ENCODE measurements around the gene TRMT2A.

The TRMT2A gene

GRCh38 chr22:20110359-20110985, 6.6 kb downstream of the TRMT2A start:
- H3K9me3 ChIP-seq (ENCODE audit: insufficient read depth, low read length), result no peaks in the 10 kb centered on the region
- peaks cover 7% of the 10 kb centered on the region; the same call in 1 of the 2 replicates for H4K20me1 ChIP-seq (ENCODE audit: insufficient read depth, low read length)
- H3K79me2 ChIP-seq (ENCODE audit: low read length), result peaks cover 19% of the 10 kb centered on the region
- no peak overlapping the region for H3K9ac ChIP-seq (ENCODE audit: low read length)
- H3K27me3 ChIP-seq (ENCODE audit: low read depth, low read length), result no peaks in the 10 kb centered on the region
- H3K4me3 ChIP-seq (ENCODE audit: low read length), result no peak overlapping the region
- no peak overlapping the region for H3K27ac ChIP-seq (ENCODE audit: low read length)
- no peak overlapping the region for H3K4me2 ChIP-seq (ENCODE audit: low read length)
- peaks cover 3% of the 10 kb centered on the region; the same call in 1 of the 2 replicates for H3K4me1 ChIP-seq (ENCODE audit: low read length)
- no peak overlapping the region for H2AFZ ChIP-seq (ENCODE audit: low read depth, low read length)
- H3K36me3 ChIP-seq (replicated peaks; ENCODE audit: low read depth, low read length), result peaks cover 78% of the 10 kb centered on the region
- TF ChIP-seq CTCF (IDR thresholded peaks at IDR 0.05; ENCODE audit: low read depth, low read length) (no peak), EZH2phosphoT487 (IDR thresholded peaks at IDR 0.05; ENCODE audit: low read depth) (no peak)

GRCh38 chr22:20109411-20110358, 7.3 kb downstream of the TRMT2A start:
- Histone ChIP-seq H3K79me2 (ENCODE audit: low read length) (peaks cover 11% of the 10 kb centered on the region), H4K20me1 (ENCODE audit: insufficient read depth, low read length) (peaks cover 8% of the 10 kb centered on the region; the same call in 1 of the 2 replicates), H3K4me2 (ENCODE audit: low read length) (no peak overlapping the region), H3K4me1 (ENCODE audit: low read length) (no peaks in the 10 kb centered on the region), H3K27ac (ENCODE audit: low read length) (no peak overlapping the region), H3K36me3 (replicated peaks; ENCODE audit: low read depth, low read length) (peaks cover 79% of the 10 kb centered on the region), H3K4me3 (ENCODE audit: low read length) (no peak overlapping the region), H3K9me3 (ENCODE audit: insufficient read depth, low read length) (no peaks in the 10 kb centered on the region), H3K9ac (ENCODE audit: low read length) (no peak overlapping the region), H3K27me3 (ENCODE audit: low read depth, low read length) (no peaks in the 10 kb centered on the region), H2AFZ (ENCODE audit: low read depth, low read length) (no peak overlapping the region)
- TF ChIP-seq EZH2phosphoT487 (IDR thresholded peaks at IDR 0.05; ENCODE audit: low read depth) (no peak), CTCF (IDR thresholded peaks at IDR 0.05; ENCODE audit: low read depth, low read length) (no peak)

- Histone ChIP-seq H3K36me3 (replicated peaks; ENCODE audit: low read depth, low read length) (peaks cover 75% of the 10 kb centered on the region), H3K9ac (ENCODE audit: low read length) (no peak overlapping the region), H3K4me3 (ENCODE audit: low read length) (no peak overlapping the region), H3K27me3 (ENCODE audit: low read depth, low read length) (no peaks in the 10 kb centered on the region), H4K20me1 (ENCODE audit: insufficient read depth, low read length) (peaks cover 8% of the 10 kb centered on the region; the same call in 1 of the 2 replicates), H3K4me1 (ENCODE audit: low read length) (no peaks in the 10 kb centered on the region), H3K9me3 (ENCODE audit: insufficient read depth, low read length) (no peaks in the 10 kb centered on the region), H3K27ac (ENCODE audit: low read length) (no peak overlapping the region), H3K79me2 (ENCODE audit: low read length) (peaks cover 2% of the 10 kb centered on the region; the same call in 1 of the 2 replicates), H3K4me2 (ENCODE audit: low read length) (no peak overlapping the region), H2AFZ (ENCODE audit: low read depth, low read length) (no peak overlapping the region)
- no peak for TF ChIP-seq CTCF (IDR thresholded peaks at IDR 0.05; ENCODE audit: low read depth, low read length)
- no peak for TF ChIP-seq EZH2phosphoT487 (IDR thresholded peaks at IDR 0.05; ENCODE audit: low read depth)
These were observed 8.2 kb downstream of the TRMT2A start for GRCh38 chr22:20108757-20109230.
